Amygdala (tissue), 56 donors: ENCODE measurements around the gene USP2.

Source experiments
- DNase-seq, 56 donors: peaks; one replicate each; lab custom pipeline; 2025; lab: John Stamatoyannopoulos, UW

USP2 gene

DNA sequence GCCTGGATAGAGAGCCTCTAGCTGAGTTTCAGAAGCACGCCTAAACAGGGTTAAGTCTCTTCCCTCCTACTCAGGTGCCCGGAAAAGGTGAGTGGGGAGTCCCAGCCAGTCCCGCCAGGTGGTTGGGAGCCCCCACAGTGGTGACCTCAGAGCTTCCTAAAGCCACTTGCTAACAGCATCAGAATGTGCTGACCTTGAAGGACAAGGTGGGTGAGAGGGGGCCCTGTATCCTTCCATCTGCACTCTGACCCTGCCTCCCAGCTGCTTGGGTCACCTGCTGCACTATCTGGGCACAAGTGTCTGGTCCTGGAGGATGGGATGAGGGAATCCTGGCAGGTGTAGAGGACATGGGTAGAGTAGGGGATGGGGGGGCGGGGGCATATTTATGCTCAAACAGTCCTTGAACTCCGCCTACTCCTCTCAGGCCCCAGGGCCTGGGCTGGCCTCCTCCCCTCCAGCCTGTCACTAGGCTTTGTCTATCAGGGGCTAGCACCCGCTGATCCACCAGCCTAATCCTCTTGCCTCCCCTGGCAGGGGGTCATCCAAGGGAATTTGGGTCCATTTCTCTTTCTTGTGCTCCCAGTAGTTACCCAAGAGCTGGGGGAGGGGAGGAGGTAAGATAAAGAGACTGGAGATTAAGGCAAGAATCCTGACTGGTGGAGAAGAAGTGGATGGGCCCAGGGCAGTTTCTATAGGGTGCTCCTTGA, 3.4 kb downstream of the USP2 start:
- no peak for DNase-seq

DNA sequence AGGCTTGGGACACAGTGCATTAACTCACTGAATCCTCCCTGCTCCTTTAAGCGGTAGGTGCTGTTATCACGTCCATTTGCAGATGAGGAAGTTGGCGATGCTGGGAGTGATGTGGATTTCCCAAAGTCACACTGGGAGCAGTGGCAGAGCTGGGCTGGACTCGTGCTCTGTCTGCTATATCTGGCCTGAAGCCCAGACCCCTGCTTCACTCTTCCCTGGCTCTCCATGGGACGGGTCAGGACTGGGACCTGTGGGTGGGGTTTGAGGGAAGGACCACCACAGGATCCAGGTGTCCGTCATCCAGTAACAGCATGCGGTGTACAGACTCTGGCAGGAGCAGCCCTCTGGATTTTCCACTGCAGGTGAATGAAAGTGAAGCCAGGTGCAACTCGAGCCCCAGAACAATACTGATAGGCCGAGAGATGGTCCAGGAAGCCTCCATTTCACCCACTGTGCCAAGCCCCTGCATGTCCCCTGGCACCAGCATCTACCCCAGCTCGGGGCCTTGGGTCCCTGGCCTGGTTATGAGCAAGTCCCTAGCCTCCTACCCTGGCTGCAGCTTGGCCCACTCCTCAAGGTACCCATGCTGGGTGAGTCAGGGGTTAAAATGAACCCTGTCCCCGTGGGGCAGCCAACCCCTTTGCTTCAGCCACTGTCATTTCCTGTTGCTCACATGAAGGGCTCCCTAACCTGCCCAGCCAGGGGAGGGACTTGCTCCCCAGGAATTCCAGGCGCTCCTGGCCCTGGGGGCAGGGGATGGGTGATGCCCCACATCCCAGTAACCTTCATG, 4.2 kb downstream of the USP2 start:
- peak in 1 of 56 donors; percentile 42 for DNase-seq

DNA sequence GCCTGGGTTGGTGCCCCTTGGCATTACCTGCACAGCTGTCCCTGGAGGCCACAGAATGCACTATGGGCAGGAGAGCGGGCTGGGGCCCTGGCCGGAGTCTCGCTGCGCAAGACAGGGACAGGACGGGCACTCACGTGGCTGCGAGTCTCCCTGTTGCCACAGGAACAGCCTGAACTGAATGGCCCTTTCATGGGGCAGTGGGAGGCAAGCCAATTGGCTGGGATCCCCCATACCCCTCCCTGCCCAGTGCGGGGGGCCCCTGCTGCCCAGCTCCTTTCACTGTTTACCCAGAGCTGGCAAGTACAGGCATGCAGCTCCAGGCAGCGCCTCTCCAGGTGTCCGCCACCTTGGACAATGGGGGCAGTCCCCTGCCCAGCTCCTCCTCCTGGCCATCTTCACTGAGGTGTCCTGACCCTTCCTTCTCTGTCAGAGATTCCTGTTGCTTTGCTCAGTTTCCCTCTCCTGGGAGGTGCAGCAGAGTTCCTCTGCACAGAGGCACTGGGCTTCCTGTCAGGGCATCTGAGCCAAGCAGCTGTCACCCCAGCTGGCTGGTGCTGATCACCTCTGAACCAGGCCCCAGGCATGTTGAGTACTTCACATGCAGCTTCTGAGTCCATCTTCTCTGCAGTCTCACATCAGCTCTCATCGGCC, 5.2 kb downstream of the USP2 start:
- peak in 55 of 56 donors; percentile 68 to 97 (median 91) for DNase-seq

DNA sequence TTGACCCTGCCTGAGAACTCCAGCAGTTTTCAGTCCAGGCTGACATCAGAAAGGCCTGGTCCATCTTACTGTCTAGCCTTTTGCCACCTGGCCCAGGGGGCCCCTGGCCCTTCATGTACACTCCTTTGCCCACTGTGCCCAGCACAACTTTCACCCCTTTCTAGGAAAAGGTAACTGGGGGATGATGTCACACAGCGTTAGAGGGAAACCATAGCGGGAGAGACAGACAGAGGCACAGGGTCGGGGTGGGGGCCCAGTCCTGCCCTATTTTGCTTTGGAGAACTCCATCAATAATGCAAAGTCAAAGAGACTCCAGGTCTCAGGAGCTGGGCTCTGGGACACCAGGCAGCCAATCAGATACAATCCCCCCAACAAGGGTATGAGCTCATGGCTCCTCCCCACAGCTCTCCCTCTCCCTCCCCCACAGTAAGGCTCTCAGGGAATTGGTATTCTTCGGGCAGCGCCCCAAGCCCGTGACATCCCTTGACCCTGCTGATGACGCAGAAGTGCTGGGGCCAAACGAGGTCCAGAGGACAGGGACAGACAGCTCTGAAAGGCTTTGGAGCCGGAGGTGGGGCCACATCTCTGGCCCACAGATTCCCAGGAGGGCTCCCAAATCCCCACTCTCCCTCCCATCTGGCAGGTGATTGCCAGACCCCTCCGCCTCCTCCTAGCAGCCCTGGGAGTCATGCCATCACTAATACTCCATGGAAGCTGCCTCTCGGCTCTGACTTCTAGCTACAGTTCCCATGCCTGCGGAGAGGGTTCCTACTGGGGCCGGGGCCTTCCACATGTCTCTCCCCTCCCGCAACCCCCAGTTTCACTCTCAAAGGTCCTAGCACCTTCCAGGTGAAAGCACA, 5.9 kb downstream of the USP2 start:
- DNase-seq = peak in 50 of 56 donors; percentile 56 to 92 (median 79)

DNA sequence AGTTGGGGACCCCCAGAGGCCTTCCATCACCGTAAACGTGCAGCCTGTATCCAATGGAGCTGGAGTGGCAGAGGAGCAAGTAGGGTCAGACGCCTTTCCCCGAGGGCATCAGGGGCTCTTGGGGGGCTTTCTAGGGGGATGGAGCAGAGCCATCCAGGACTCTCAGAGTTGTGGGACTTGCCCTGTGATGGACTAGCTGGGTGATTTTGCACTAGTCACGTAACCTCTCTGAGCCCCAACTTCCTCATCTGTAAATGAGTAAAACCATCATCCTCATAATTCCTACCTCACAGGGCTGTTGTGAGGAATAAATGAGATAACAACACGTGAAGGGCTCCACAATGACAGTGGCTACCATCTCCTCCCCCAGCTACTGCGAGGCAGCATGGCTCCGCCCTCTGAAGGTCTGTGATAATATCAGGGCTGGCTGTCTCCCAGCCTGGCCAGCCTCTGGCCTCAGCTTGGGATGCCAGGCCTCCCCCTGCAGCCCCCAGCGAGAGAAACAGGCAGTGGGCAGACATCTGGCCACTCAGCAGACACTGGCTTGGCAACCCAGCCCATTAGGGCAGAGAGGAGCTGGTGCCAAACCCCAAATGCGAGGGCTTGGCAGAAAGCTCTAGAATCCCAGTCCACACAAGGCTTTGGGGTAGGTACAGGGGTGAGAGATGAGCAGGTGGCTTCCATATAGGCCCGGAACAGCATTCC, 6.7 kb downstream of the USP2 start:
- peak in 34 of 56 donors; percentile 43 to 84 (median 70) for DNase-seq

DNA sequence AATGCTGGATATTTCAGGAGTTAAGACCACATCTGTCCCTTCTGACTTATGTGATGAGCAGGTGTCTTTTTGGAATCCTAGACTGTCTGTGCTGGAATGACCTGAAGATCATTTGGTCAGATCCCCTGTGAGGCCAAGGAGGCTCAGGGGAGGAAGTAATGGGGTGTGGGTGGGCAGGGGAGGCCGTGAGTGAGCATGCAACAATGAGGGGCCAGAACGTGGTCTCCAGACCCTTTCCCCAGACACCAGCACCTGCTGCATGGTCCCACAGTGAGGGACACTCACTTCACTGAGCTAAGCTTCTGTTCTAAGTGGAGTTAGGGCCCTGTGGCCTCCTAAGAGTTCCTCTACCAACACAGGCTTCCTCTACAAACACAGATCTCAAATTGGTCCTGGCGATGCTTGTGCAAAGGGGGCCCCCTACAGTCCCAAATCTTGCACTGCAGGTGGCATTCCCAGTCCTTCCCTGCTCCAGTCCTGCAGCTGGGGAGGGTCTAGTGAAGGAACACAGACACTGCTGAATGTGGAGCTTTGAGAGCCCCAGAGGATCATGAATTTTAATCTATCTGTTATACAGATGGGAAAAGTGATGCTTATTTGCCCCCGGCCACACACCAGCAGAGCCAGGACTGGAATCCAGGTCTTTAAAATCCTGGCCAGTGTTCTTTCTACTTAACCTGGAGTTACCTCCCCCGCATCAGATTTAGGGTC, 7.4 kb downstream of the USP2 start:
- DNase-seq = peak in 49 of 56 donors; percentile 37 to 91 (median 72)

DNA sequence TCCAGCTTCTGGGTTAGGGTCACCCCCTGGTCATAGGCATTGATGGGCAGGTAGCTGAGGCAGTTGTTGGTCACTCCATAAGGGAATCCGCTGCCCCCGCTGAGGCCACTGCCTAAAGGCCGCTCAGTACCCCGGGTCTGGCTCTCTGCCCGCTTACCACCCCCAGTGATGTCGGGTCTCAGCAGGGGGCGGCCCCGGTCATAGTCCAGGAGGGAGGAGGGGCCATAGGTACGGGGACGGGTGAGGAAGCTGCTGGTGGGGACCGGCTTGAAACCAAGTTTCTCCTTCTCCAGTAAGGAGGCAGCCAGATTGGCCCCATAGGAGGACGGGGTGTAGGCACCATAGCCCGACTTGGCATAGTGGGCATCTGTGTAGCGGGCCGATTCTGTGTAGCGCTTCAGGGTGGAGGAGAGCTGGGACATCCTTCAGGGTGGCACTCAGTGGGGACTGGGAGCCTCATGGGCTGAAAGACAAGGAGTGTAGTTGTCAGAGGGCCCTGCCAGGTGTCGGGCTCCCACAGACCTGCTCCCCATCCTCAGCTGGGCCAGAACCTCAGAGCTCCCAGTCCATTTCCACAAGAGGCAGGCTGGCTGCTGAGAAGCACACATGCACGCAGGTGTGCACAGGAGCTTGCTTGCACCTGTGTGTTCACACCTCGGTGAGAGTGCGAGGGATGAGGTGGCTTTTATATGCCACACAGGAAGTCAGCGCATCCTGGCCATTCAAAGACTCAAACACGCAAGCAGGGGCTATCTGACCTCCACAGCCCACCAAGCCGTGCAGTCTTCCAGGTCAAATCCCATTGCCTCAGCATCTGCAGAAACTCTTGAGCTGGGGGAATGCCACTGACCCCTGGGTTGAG, 8.2 kb downstream of the USP2 start:
- DNase-seq = no peak

- DNase-seq = no peak
Measured at GRCh38 chr11:119372260-119373058, 9.0 kb downstream of the USP2 start.

- DNase-seq = peak in 25 of 56 donors; percentile 37 to 78 (median 51)
Measured at GRCh38 chr11:119371778-119372182, 9.7 kb downstream of the USP2 start.

DNA sequence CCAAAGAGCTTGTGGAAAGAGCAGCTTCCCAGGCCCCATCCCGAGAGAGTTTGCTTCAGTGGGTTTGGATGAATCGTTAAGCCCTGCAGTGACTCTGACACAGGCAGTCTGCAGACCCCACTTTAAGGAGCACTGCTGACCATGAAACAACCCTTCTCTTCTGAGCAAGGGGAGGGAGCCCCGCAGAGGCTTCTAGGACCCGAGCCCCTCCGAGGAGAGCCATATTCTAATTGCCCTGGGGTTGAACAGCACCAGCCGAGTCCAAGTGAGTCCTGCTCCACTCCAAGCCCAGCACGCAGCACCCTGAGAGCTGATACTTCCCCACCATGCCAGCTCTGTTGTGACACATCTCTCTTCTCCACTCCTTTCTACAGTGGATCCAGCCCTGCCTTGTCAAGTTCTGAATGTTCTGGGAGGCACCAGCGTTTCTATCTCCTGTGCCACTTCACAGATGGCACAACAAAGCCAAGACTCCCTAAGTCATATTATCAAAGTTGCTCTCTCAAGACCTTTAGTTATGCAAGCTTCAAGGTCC, 10.4 kb downstream of the USP2 start:
- no peak for DNase-seq

DNA sequence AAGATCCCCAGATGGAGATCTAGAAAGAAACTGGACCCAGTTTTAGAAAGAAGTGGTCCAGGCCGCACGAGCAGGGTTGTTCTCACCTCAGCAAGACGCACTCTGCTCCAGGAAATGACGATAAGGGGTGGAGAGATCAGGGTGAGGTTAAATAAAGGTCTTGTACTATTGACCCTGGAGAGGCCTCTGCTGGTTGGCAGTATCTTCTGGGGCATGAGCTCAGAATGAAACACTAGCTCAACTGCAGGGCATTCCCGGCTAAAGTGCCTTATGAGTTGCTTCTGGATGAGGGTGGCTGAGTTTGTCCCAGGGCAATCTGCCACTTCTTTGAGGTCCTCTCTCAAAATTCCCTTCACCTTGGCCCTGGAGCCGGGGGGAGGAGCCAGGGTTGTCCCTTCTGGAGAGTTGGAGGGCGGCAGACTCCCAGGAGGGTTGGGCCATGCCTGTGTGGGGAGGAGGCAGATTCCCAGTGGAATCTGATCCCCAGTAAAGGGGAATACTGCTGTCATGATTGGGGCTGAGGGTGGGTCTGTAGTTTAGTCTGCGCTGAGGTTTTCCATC, 10.9 kb downstream of the USP2 start:
- no peak for DNase-seq

- DNase-seq = no peak
Measured at GRCh38 chr11:119369132-119369925, 12.2 kb downstream of the USP2 start.

- DNase-seq = peak in 9 of 56 donors; percentile 28 to 75 (median 52)
Measured at GRCh38 chr11:119368121-119369034, 13.1 kb downstream of the USP2 start.

DNA sequence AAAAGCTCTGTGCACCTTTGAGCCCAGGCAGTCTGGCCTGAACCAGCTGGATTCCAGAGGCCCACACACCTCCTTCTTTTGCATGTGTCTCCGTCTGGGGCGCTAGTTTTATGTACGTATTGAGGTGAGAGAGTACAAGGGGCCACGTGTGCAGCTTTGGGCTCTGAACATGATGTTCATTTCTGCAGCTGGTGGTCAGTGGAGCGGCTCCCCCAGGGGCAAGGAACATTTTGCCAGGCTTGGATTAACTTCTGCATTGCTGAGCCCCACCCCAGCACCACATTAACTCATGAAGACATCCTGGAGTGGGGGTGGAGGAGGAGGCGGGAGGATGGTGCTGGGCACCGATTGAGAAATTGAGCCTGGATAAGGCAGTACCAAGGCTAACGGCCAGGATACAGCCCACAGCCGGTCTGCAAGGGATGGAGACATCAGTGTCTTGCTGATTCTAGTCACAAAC, 13.8 kb downstream of the USP2 start:
- no peak for DNase-seq
